Measurements from ENCODE around the gene ZNF385B. TPM values are rescaled to one million over a fixed set of nuclear protein-coding genes. Genes with fewer than 3 reads are reported as not detected.

The ZNF385B gene
- total and polyA plus RNA-seq, 2 donors from 2014 or later, result 5.9 to 10.9 TPM

- intact Hi-C loops (cut with DNase I), result no loop called here
- FAIRE-seq (no peak), DNase-seq (no peak)
- Histone ChIP-seq H3K36me3 (ENCODE audit: control insufficient read depth in 2 of 3, insufficient read depth in 3 of 3, low read length in 3 of 3) (no peaks in the 10 kb centered on the region), H3K4me3 (ENCODE audit: low read length in 3 of 3) (no peak overlapping the region), H3K9me3 (ENCODE audit: control insufficient read depth in 2 of 3, insufficient read depth in 1 of 3, low read length in 3 of 3) (no peaks in the 10 kb centered on the region), H3K27me3 (ENCODE audit: control insufficient read depth, insufficient read depth, low read length) (no peaks in the 10 kb centered on the region), H3K27ac (ENCODE audit: low read depth in 2 of 2, low read length in 2 of 2) (no peak overlapping the region), H3K9ac (ENCODE audit: low read length in 3 of 3) (no peak overlapping the region), H3K4me1 (ENCODE audit: control insufficient read depth in 2 of 3, insufficient read depth in 2 of 3, low read depth in 1 of 3, low read length in 3 of 3) (no peaks in the 10 kb centered on the region)
- no peak for TF ChIP-seq CTCF (IDR thresholded peaks at IDR 0.05; ENCODE audit: borderline replicate concordance, extremely low read depth, insufficient read depth)
Observed at GRCh38 chr2:179818546-179818945, 42.9 kb downstream of the ZNF385B start.

GRCh38 chr2:179817181-179817841 lies 44.1 kb downstream of the ZNF385B start:
- no peak for TF ChIP-seq CTCF (IDR thresholded peaks at IDR 0.05; ENCODE audit: borderline replicate concordance, extremely low read depth, insufficient read depth)
- DNase-seq, result no peak
- no peak overlapping the region for H3K9ac ChIP-seq (ENCODE audit: low read length in 3 of 3)
- no peaks in the 10 kb centered on the region for H3K27me3 ChIP-seq (ENCODE audit: control insufficient read depth, insufficient read depth, low read length)
- intact Hi-C loops (cut with DNase I), result no loop called here
- no peak for FAIRE-seq
- H3K4me1 ChIP-seq (ENCODE audit: control insufficient read depth in 2 of 3, insufficient read depth in 2 of 3, low read depth in 1 of 3, low read length in 3 of 3), result no peaks in the 10 kb centered on the region
- no peak overlapping the region for H3K27ac ChIP-seq (ENCODE audit: low read depth in 2 of 2, low read length in 2 of 2)
- H3K4me3 ChIP-seq (ENCODE audit: low read length in 3 of 3), result no peak overlapping the region
- no peaks in the 10 kb centered on the region for H3K36me3 ChIP-seq (ENCODE audit: control insufficient read depth in 2 of 3, insufficient read depth in 3 of 3, low read length in 3 of 3)
- peaks cover 0 to under 1% (median 0%) of the 10 kb centered on the region in 3 donors for H3K9me3 ChIP-seq (ENCODE audit: control insufficient read depth in 2 of 3, insufficient read depth in 1 of 3, low read length in 3 of 3)

- H3K9me3 ChIP-seq (ENCODE audit: control insufficient read depth in 2 of 3, insufficient read depth in 1 of 3, low read length in 3 of 3), result peaks cover 0 to 2% (median 0%) of the 10 kb centered on the region in 3 donors
- H3K4me3 ChIP-seq (ENCODE audit: low read length in 3 of 3), result no peak overlapping the region
- DNase-seq (peak in 1 of 5 donors; percentile 55), FAIRE-seq (no peak)
- no peaks in the 10 kb centered on the region for H3K36me3 ChIP-seq (ENCODE audit: control insufficient read depth in 2 of 3, insufficient read depth in 3 of 3, low read length in 3 of 3)
- H3K27ac ChIP-seq (ENCODE audit: low read depth in 2 of 2, low read length in 2 of 2), result no peak overlapping the region
- no peaks in the 10 kb centered on the region for H3K27me3 ChIP-seq (ENCODE audit: control insufficient read depth, insufficient read depth, low read length)
- no peaks in the 10 kb centered on the region for H3K4me1 ChIP-seq (ENCODE audit: control insufficient read depth in 2 of 3, insufficient read depth in 2 of 3, low read depth in 1 of 3, low read length in 3 of 3)
- no peak for TF ChIP-seq CTCF (IDR thresholded peaks at IDR 0.05; ENCODE audit: borderline replicate concordance, extremely low read depth, insufficient read depth)
- intact Hi-C loops (cut with DNase I), result no loop called here
- H3K9ac ChIP-seq (ENCODE audit: low read length in 3 of 3), result no peak overlapping the region
Observed at GRCh38 chr2:179814050-179814449, 47.4 kb downstream of the ZNF385B start.

GRCh38 chr2:179812501-179812900 lies 48.9 kb downstream of the ZNF385B start:
- Histone ChIP-seq H3K4me3 (ENCODE audit: low read length in 3 of 3) (no peak overlapping the region), H3K27me3 (ENCODE audit: control insufficient read depth, insufficient read depth, low read length) (no peaks in the 10 kb centered on the region), H3K36me3 (ENCODE audit: control insufficient read depth in 2 of 3, insufficient read depth in 3 of 3, low read length in 3 of 3) (no peaks in the 10 kb centered on the region), H3K9ac (ENCODE audit: low read length in 3 of 3) (no peak overlapping the region), H3K4me1 (ENCODE audit: control insufficient read depth in 2 of 3, insufficient read depth in 2 of 3, low read depth in 1 of 3, low read length in 3 of 3) (no peaks in the 10 kb centered on the region), H3K9me3 (ENCODE audit: control insufficient read depth in 2 of 3, insufficient read depth in 1 of 3, low read length in 3 of 3) (peaks cover 0 to 2% (median 0%) of the 10 kb centered on the region in 3 donors), H3K27ac (ENCODE audit: low read depth in 2 of 2, low read length in 2 of 2) (no peak overlapping the region)
- FAIRE-seq (peak; percentile 81), DNase-seq (no peak)
- no peak for TF ChIP-seq CTCF (IDR thresholded peaks at IDR 0.05; ENCODE audit: borderline replicate concordance, extremely low read depth, insufficient read depth)
- intact Hi-C loops (cut with DNase I), result no loop called here
